HUES64 (cell line): Measurements from ENCODE around the gene BCAS2.

Experiments
- H3K27ac ChIP-seq: 2 replicates; pipeline ENCODE4 v1.7.0; 2013; ENCODE audit warnings: low read depth, low read length, inconsistent platforms
- H3K27me3 ChIP-seq: 2 replicates; pipeline ENCODE4 v1.6.1; 2013; ENCODE audit warnings: mild to moderate bottlenecking, low read length; ENCODE audit not compliant: insufficient read depth
- H3K36me3 ChIP-seq: 2 replicates; pipeline ENCODE4 v1.6.1; 2013; ENCODE audit warnings: mild to moderate bottlenecking, low read length; ENCODE audit not compliant: insufficient read depth
- H3K4me1 ChIP-seq: 2 replicates; pipeline ENCODE4 v1.6.1; 2013; ENCODE audit warnings: mild to moderate bottlenecking, low read length, moderate library complexity; ENCODE audit not compliant: insufficient read depth
- H3K4me3 ChIP-seq: 2 replicates; pipeline ENCODE4 v1.5.1; 2013; ENCODE audit warnings: mild to moderate bottlenecking, low read length, moderate library complexity
- H3K9ac ChIP-seq: 2 replicates; pipeline ENCODE4 v1.6.1; 2013; ENCODE audit warnings: mild to moderate bottlenecking, low read depth, low read length
- H3K9me3 ChIP-seq: 2 replicates; pipeline ENCODE4 v1.6.1; 2013; ENCODE audit warnings: low read depth, low read length; ENCODE audit not compliant: insufficient read depth
- WGBS: fragments of 150-250, 120-280 bp; methylation state at CpG from one replicate; pipeline ENCODE4 v1.1.7; 2013; ENCODE audit warnings: missing lambda C conversion rate; 5-methylcytosine and 5-hydroxymethylcytosine counted together

The BCAS2 gene

GRCh38 chr1:114558544-114558943 lies 22.9 kb downstream of the BCAS2 start:
- Histone ChIP-seq H3K27ac (no peak overlapping the region), H3K4me1 (no peaks in the 10 kb centered on the region), H3K9ac (no peak overlapping the region), H3K9me3 (no peaks in the 10 kb centered on the region; the same call in 1 of the 2 replicates), H3K36me3 (no peaks in the 10 kb centered on the region), H3K4me3 (no peak overlapping the region), H3K27me3 (no peaks in the 10 kb centered on the region)
- no CpG with 5 or more reads among the region's 1 CpG for WGBS

- Histone ChIP-seq H3K36me3 (no peaks in the 10 kb centered on the region), H3K4me3 (no peak overlapping the region), H3K27me3 (no peaks in the 10 kb centered on the region), H3K9me3 (no peaks in the 10 kb centered on the region), H3K27ac (no peak overlapping the region), H3K4me1 (0 out of 2 replicates have a peak, but pooled peaks cover 4% of the 10 kb centered on the region), H3K9ac (no peak overlapping the region)
- 89% methylated on average over 2 of the region's 2 CpGs for whole genome bisulfite sequencing
These were observed 26.8 kb downstream of the BCAS2 start for GRCh38 chr1:114554577-114554976.

GRCh38 chr1:114552106-114552639 lies 29.2 kb downstream of the BCAS2 start:
- Histone ChIP-seq H3K4me3 (no peak overlapping the region), H3K36me3 (no peaks in the 10 kb centered on the region), H3K9me3 (no peaks in the 10 kb centered on the region), H3K27me3 (no peaks in the 10 kb centered on the region), H3K4me1 (0 out of 2 replicates have a peak, but pooled peaks cover 4% of the 10 kb centered on the region), H3K9ac (no peak overlapping the region), H3K27ac (no peak overlapping the region)
- 93% methylated on average over 7 of the region's 7 CpGs for WGBS

- no peak overlapping the region for H3K27ac ChIP-seq
- 91% methylated on average over 4 of the region's 4 CpGs for WGBS
- H3K9ac ChIP-seq: no peak overlapping the region
- H3K27me3 ChIP-seq: no peaks in the 10 kb centered on the region
- no peaks in the 10 kb centered on the region for H3K9me3 ChIP-seq
- H3K4me1 ChIP-seq: 0 out of 2 replicates have a peak, but pooled peaks cover 4% of the 10 kb centered on the region
- H3K4me3 ChIP-seq: no peak overlapping the region
- H3K36me3 ChIP-seq: no peaks in the 10 kb centered on the region
These were observed 30.0 kb downstream of the BCAS2 start for GRCh38 chr1:114551400-114551799.

- Histone ChIP-seq H3K36me3 (no peaks in the 10 kb centered on the region), H3K27me3 (no peaks in the 10 kb centered on the region), H3K9ac (no peak overlapping the region), H3K4me1 (0 out of 2 replicates have a peak, but pooled peaks cover 4% of the 10 kb centered on the region), H3K27ac (no peak overlapping the region), H3K9me3 (no peaks in the 10 kb centered on the region), H3K4me3 (no peak overlapping the region)
- WGBS: 92% methylated on average over 1 of the region's 2 CpGs
These were observed 31.1 kb downstream of the BCAS2 start for GRCh38 chr1:114550336-114550735.

GRCh38 chr1:114549137-114549536 lies 32.3 kb downstream of the BCAS2 start:
- Histone ChIP-seq H3K9me3 (no peaks in the 10 kb centered on the region), H3K27ac (no peak overlapping the region), H3K9ac (no peak overlapping the region), H3K36me3 (no peaks in the 10 kb centered on the region), H3K4me1 (0 out of 2 replicates have a peak, but pooled peaks cover 4% of the 10 kb centered on the region), H3K27me3 (no peaks in the 10 kb centered on the region), H3K4me3 (no peak overlapping the region)
- 92% methylated on average over 4 of the region's 4 CpGs for WGBS

- Histone ChIP-seq H3K9ac (no peak overlapping the region), H3K4me3 (no peak overlapping the region), H3K4me1 (0 out of 2 replicates have a peak, but pooled peaks cover 4% of the 10 kb centered on the region), H3K27me3 (no peaks in the 10 kb centered on the region), H3K27ac (no peak overlapping the region), H3K36me3 (no peaks in the 10 kb centered on the region), H3K9me3 (no peaks in the 10 kb centered on the region)
- 100% methylated on average over 1 of the region's 1 CpG for WGBS
These were observed 34.3 kb downstream of the BCAS2 start for GRCh38 chr1:114547076-114547475.

GRCh38 chr1:114545796-114546195 lies 35.6 kb downstream of the BCAS2 start:
- no peaks in the 10 kb centered on the region for H3K27me3 ChIP-seq
- no peak overlapping the region for H3K9ac ChIP-seq
- H3K9me3 ChIP-seq: no peaks in the 10 kb centered on the region
- WGBS: 91% methylated on average over 1 of the region's 2 CpGs
- H3K4me1 ChIP-seq: no peaks in the 10 kb centered on the region
- H3K36me3 ChIP-seq: no peaks in the 10 kb centered on the region
- no peak overlapping the region for H3K27ac ChIP-seq
- H3K4me3 ChIP-seq: no peak overlapping the region

- 93% methylated on average over 1 of the region's 1 CpG for WGBS
- H3K4me3 ChIP-seq: no peak overlapping the region
- no peaks in the 10 kb centered on the region for H3K36me3 ChIP-seq
- no peaks in the 10 kb centered on the region for H3K9me3 ChIP-seq
- no peak overlapping the region for H3K9ac ChIP-seq
- H3K27me3 ChIP-seq: no peaks in the 10 kb centered on the region
- H3K4me1 ChIP-seq: no peaks in the 10 kb centered on the region
- H3K27ac ChIP-seq: no peak overlapping the region
These were observed 36.1 kb downstream of the BCAS2 start for GRCh38 chr1:114545315-114545714.

GRCh38 chr1:114540821-114541220 lies 40.6 kb downstream of the BCAS2 start:
- WGBS: 83% methylated on average over 5 of the region's 6 CpGs
- Histone ChIP-seq H3K4me1 (no peaks in the 10 kb centered on the region), H3K9ac (no peak overlapping the region), H3K27ac (no peak overlapping the region), H3K36me3 (no peaks in the 10 kb centered on the region), H3K27me3 (no peaks in the 10 kb centered on the region), H3K9me3 (no peaks in the 10 kb centered on the region), H3K4me3 (no peak overlapping the region)

GRCh38 chr1:114540272-114540671 lies 41.1 kb downstream of the BCAS2 start:
- H3K36me3 ChIP-seq: no peaks in the 10 kb centered on the region
- H3K9ac ChIP-seq: no peak overlapping the region
- no peak overlapping the region for H3K27ac ChIP-seq
- no peaks in the 10 kb centered on the region for H3K9me3 ChIP-seq
- H3K4me1 ChIP-seq: no peaks in the 10 kb centered on the region
- H3K27me3 ChIP-seq: no peaks in the 10 kb centered on the region
- H3K4me3 ChIP-seq: no peak overlapping the region
- WGBS: 86% methylated on average over 3 of the region's 3 CpGs

- H3K4me3 ChIP-seq: no peak overlapping the region
These were observed 45.4 kb downstream of the BCAS2 start for GRCh38 chr1:114536043-114536442.

More at GRCh38 chr1:114536043-114536442, 45.4 kb downstream of the BCAS2 start:
- Histone ChIP-seq H3K27me3 (no peaks in the 10 kb centered on the region), H3K9ac (no peak overlapping the region), H3K36me3 (no peaks in the 10 kb centered on the region), H3K9me3 (no peaks in the 10 kb centered on the region), H3K27ac (no peak overlapping the region), H3K4me1 (no peaks in the 10 kb centered on the region)
- 94% methylated on average over 7 of the region's 7 CpGs for WGBS
